NCI-H2196 treated with DMSO at 0.1 percent for 48 hours (cell line): Measurements from ENCODE around the gene ATP1A1.

Source experiments
- DNase-seq: peaks from one replicate; lab custom pipeline; 2025; ENCODE audit not compliant: unreplicated experiment; lab: John Stamatoyannopoulos, UW

ATP1A1 gene

GRCh38 chr1:116370181-116370580, 2.9 kb upstream of the ATP1A1 start:
- no peak for DNase-seq

GRCh38 chr1:116371752-116372151, 1.3 kb upstream of the ATP1A1 start:
- no peak for DNase-seq

GRCh38 chr1:116372191-116372590, 853 bp upstream of the ATP1A1 start:
- no peak for DNase-seq

- DNase-seq = no peak
Measured at GRCh38 chr1:116373431-116374352, 648 bp downstream of the ATP1A1 start.

GRCh38 chr1:116374353-116375147, 1.5 kb downstream of the ATP1A1 start:
- DNase-seq = no peak

GRCh38 chr1:116375148-116375886, 2.3 kb downstream of the ATP1A1 start:
- DNase-seq = no peak

- DNase-seq = no peak
Measured at GRCh38 chr1:116375887-116376728, 3.1 kb downstream of the ATP1A1 start.

GRCh38 chr1:116376729-116377086, 3.7 kb downstream of the ATP1A1 start:
- DNase-seq = no peak

- peak; percentile 44 for DNase-seq
Measured at GRCh38 chr1:116377541-116378529, 4.8 kb downstream of the ATP1A1 start.

GRCh38 chr1:116379057-116379630, 6.1 kb downstream of the ATP1A1 start:
- DNase-seq = no peak

- no peak for DNase-seq
Measured at GRCh38 chr1:116379674-116380498, 6.8 kb downstream of the ATP1A1 start.

GRCh38 chr1:116380499-116381242, 7.6 kb downstream of the ATP1A1 start:
- no peak for DNase-seq

GRCh38 chr1:116382321-116382720, 9.3 kb downstream of the ATP1A1 start:
- no peak for DNase-seq

GRCh38 chr1:116382857-116383483, 9.9 kb downstream of the ATP1A1 start:
- DNase-seq = no peak

- DNase-seq = no peak
Measured at GRCh38 chr1:116386042-116386441, 13.0 kb downstream of the ATP1A1 start.

GRCh38 chr1:116387551-116387950, 14.5 kb downstream of the ATP1A1 start:
- no peak for DNase-seq

GRCh38 chr1:116388122-116388521, 15.1 kb downstream of the ATP1A1 start:
- DNase-seq = no peak
